Brain microvascular endothelial cell (primary cell): ENCODE data around the gene PECR.

Source experiments
- DNase-seq: peaks from one replicate; pipeline ENCODE4 v3.0.0-alpha.2; 2020
- H3K27ac ChIP-seq: fragments of 250-450 bp; sonication (Bioruptor Pico); 2 replicates; pipeline ENCODE4 v1.5.1; 2020; ENCODE audit warnings: mild to moderate bottlenecking, moderate library complexity
- H3K27me3 ChIP-seq: fragments of 250-450 bp; sonication (Bioruptor Pico); replicated peaks from 2 replicates; pipeline ENCODE4 v1.5.1; 2020; ENCODE audit warnings: mild to moderate bottlenecking
- H3K36me3 ChIP-seq: fragments of 250-450 bp; sonication (Bioruptor Pico); replicated peaks from 2 replicates; pipeline ENCODE4 v1.5.1; 2020; ENCODE audit warnings: mild to moderate bottlenecking
- H3K4me3 ChIP-seq: 2 replicates; pipeline ENCODE4 v1.5.1; 2011; ENCODE audit warnings: low read depth, mild to moderate bottlenecking, control low read depth, low read length, moderate library complexity
- CTCF ChIP-seq: IDR thresholded peaks from 2 replicates; pipeline ENCODE4 v1.5.1; 2011; ENCODE audit warnings: low read depth, mild to moderate bottlenecking, moderate library complexity, low read length, control low read depth, inconsistent platforms; ENCODE audit errors: missing control alignments
- in situ Hi-C: cut with HindIII; loops from 2 replicates; pipeline ENCODE4 v1.10.0; 2017; ENCODE audit warnings: low sequenced_read_pairs, low pct_ligation_motif_present

Gene PECR

GRCh38 chr2:216074380-216074779 is 7.2 kb downstream of the PECR start:
- Histone ChIP-seq H3K4me3 (no peak overlapping the region), H3K27me3 (no peaks in the 10 kb centered on the region), H3K36me3 (no peaks in the 10 kb centered on the region), H3K27ac (no peak overlapping the region)
- no peak for DNase-seq
- in situ Hi-C loops = no loop called here
- TF ChIP-seq CTCF = no peak

GRCh38 chr2:216073773-216074172 is 7.8 kb downstream of the PECR start:
- no peaks in the 10 kb centered on the region for H3K36me3 ChIP-seq
- in situ Hi-C loops = no loop called here
- H3K27ac ChIP-seq = no peak overlapping the region
- no peak overlapping the region for H3K4me3 ChIP-seq
- no peak for TF ChIP-seq CTCF
- no peaks in the 10 kb centered on the region for H3K27me3 ChIP-seq
- DNase-seq = no peak

GRCh38 chr2:216072473-216072872 is 9.1 kb downstream of the PECR start:
- no peak overlapping the region for H3K4me3 ChIP-seq
- in situ Hi-C loops = no loop called here
- no peak for DNase-seq
- no peaks in the 10 kb centered on the region for H3K36me3 ChIP-seq
- no peak for TF ChIP-seq CTCF
- H3K27ac ChIP-seq = no peak overlapping the region
- H3K27me3 ChIP-seq = no peaks in the 10 kb centered on the region

GRCh38 chr2:216071111-216071851 is 10.3 kb downstream of the PECR start:
- TF ChIP-seq CTCF = no peak
- no peaks in the 10 kb centered on the region for H3K36me3 ChIP-seq
- H3K4me3 ChIP-seq = no peak overlapping the region
- in situ Hi-C loops = no loop called here
- no peak for DNase-seq
- H3K27me3 ChIP-seq = no peaks in the 10 kb centered on the region
- H3K27ac ChIP-seq = no peak overlapping the region

- in situ Hi-C loops = no loop called here
- Histone ChIP-seq H3K27ac (no peak overlapping the region), H3K4me3 (no peak overlapping the region), H3K27me3 (no peaks in the 10 kb centered on the region), H3K36me3 (no peaks in the 10 kb centered on the region)
- DNase-seq = no peak
- no peak for TF ChIP-seq CTCF
Observed at GRCh38 chr2:216070195-216070594, 11.4 kb downstream of the PECR start.

- TF ChIP-seq CTCF = no peak
- no peak for DNase-seq
- Histone ChIP-seq H3K27ac (no peak overlapping the region), H3K4me3 (no peak overlapping the region), H3K27me3 (no peaks in the 10 kb centered on the region), H3K36me3 (no peaks in the 10 kb centered on the region)
- in situ Hi-C loops = no loop called here
Observed at GRCh38 chr2:216069028-216069427, 12.6 kb downstream of the PECR start.
